HepG2 (cell line): Measurements from ENCODE around the gene PHACTR1. TPM values are rescaled to one million over a fixed set of nuclear protein-coding genes. Genes with fewer than 3 reads are reported as not detected.

Source experiments
- ATAC-seq: fragments of 200-7000 bp; cut with Tn5 transposase; 3 replicates; pipeline ENCODE4 v1.9.1; 2020; ENCODE audit warnings: mild to moderate bottlenecking, moderate library complexity
- BruUV-seq: library from RNA; stranded (reverse); fragments of 400-500 nt; replicated peaks from 2 replicates; lab custom pipeline; 2021; lab: Mats Ljungman, UMichigan
- CTCF ChIA-PET: fragments of 300-600 bp; formaldehyde crosslinking; extraction: SDS; loops from one replicate; lab custom pipeline; 2021; ENCODE audit warnings: low total read pairs, inconsistent platforms, low intra/inter-chr PET ratio; lab: Yijun Ruan, JAX
- POLR2A ChIA-PET: fragments of 350-600 bp; sonication (Branson Sonifier 250); formaldehyde crosslinking; loops from one replicate; lab custom pipeline; 2020; ENCODE audit warnings: antibody characterized with exemption, inconsistent platforms; lab: Yijun Ruan, JAX
- DNase-seq: peaks from one replicate; pipeline ENCODE4 v3.0.0-alpha.2; 2015; ENCODE audit warnings: low spot score
- FAIRE-seq: peaks from 3 replicates; lab custom pipeline; 2011; peaks lifted over from hg19 to GRCh38; lab: Jason Lieb, UNC
- H2AFZ ChIP-seq: one replicate; pipeline ENCODE4 v1.6.1; 2011; ENCODE audit warnings: low read length, inconsistent platforms
- H3K27ac ChIP-seq: fragments of 300-600 bp; 3 replicates; pipeline ENCODE4 v1.8.0; 2011; ENCODE audit warnings: mixed run types, mild to moderate bottlenecking, mixed read lengths, low read length, inconsistent platforms; ENCODE audit not compliant: insufficient read depth; ENCODE audit errors: extremely low read length
- H3K27me3 ChIP-seq, 2 experiments: fragments of 200-600 bp in 1 of 2; 2 replicates in 1 of 2; 3 replicates in 1 of 2; pipeline versions ENCODE4 v1.6.0 to v1.8.0; 2011; ENCODE audit warnings: low read length in 2 of 2, mild to moderate bottlenecking in 2 of 2, moderate library complexity in 2 of 2, inconsistent platforms in 1 of 2; ENCODE audit not compliant: insufficient read depth in 2 of 2, control insufficient read depth in 1 of 2
- H3K36me3 ChIP-seq, 2 experiments: fragments of 200-600 bp in 1 of 2; replicated peaks in 1 of 2; 2 replicates in 1 of 2; 3 replicates in 1 of 2; pipeline versions ENCODE4 v1.5.1 to v1.8.0; 2011; ENCODE audit warnings: low read length in 2 of 2, inconsistent platforms in 1 of 2; ENCODE audit not compliant: insufficient read depth in 2 of 2, control insufficient read depth in 1 of 2
- H3K4me1 ChIP-seq: 2 replicates; pipeline ENCODE4 v1.5.1; 2012; ENCODE audit warnings: low read length, inconsistent platforms; ENCODE audit not compliant: insufficient read depth
- H3K4me2 ChIP-seq: 2 replicates; pipeline ENCODE4 v1.6.0; 2011; ENCODE audit warnings: low read depth, low read length, inconsistent platforms
- H3K4me3 ChIP-seq, 3 experiments: fragments of 200-600 bp in 1 of 3; sonication (generic), shearing (Covaris generic) in 1 of 3; replicated peaks in 1 of 3; 2 replicates each; pipeline ENCODE4 v1.5.1; 2011 to 2016; ENCODE audit warnings: low read length in 3 of 3, inconsistent platforms in 2 of 3, low read depth in 2 of 3, mild to moderate bottlenecking in 2 of 3, control low read depth in 1 of 3, mixed read lengths in 1 of 3; ENCODE audit not compliant: insufficient read depth in 1 of 3
- H3K79me2 ChIP-seq: one replicate; pipeline ENCODE4 v1.6.1; 2011; ENCODE audit warnings: low read length, inconsistent platforms; ENCODE audit not compliant: insufficient read depth
- H3K9ac ChIP-seq: 2 replicates; pipeline ENCODE4 v1.6.0; 2011; ENCODE audit warnings: mild to moderate bottlenecking, low read depth, low read length, inconsistent platforms; ENCODE audit not compliant: insufficient read depth
- H3K9me3 ChIP-seq: 2 replicates; pipeline ENCODE4 v1.5.1; 2012; ENCODE audit warnings: mild to moderate bottlenecking, low read length
- H4K20me1 ChIP-seq: 2 replicates; pipeline ENCODE4 v1.6.0; 2011; ENCODE audit warnings: inconsistent platforms, mild to moderate bottlenecking, low read length, moderate library complexity; ENCODE audit not compliant: insufficient read depth
- AHDC1 ChIP-seq: sonication (generic); formaldehyde crosslinking; IDR thresholded peaks from 2 replicates; pipeline ENCODE4 v1.5.1; 2020; ENCODE audit warnings: mild to moderate bottlenecking, missing genetic modification reagents, borderline replicate concordance
- FUBP1 ChIP-seq: sonication (generic); formaldehyde crosslinking; IDR thresholded peaks from 2 replicates; pipeline ENCODE4 v1.5.1; 2020; ENCODE audit warnings: missing genetic modification reagents, mild to moderate bottlenecking, borderline replicate concordance
- GMEB1 ChIP-seq: sonication (generic); formaldehyde crosslinking; IDR thresholded peaks from 2 replicates; pipeline ENCODE4 v1.5.1; 2020; ENCODE audit warnings: missing genetic modification reagents, mild to moderate bottlenecking, borderline replicate concordance
- MXD4 ChIP-seq: IDR thresholded peaks from 2 replicates; pipeline ENCODE4 v1.6.1; 2016; ENCODE audit warnings: mild to moderate bottlenecking, missing biosample characterization, missing genetic modification reagents
- POLR2A ChIP-seq, 2 experiments: IDR thresholded peaks; 2 replicates each; pipeline ENCODE4 v1.6.1; 2011; ENCODE audit warnings: low read depth in 2 of 2, low read length in 2 of 2, mild to moderate bottlenecking in 1 of 2, moderate library complexity in 1 of 2; ENCODE audit not compliant: insufficient read depth in 1 of 2
- RFX5 ChIP-seq: IDR thresholded peaks from 2 replicates; pipeline ENCODE4 v1.6.1; 2011; ENCODE audit warnings: low read depth, low read length, improper control_type of control experiment
- SRSF4 ChIP-seq: fragments of 200-400 bp; formaldehyde crosslinking; IDR thresholded peaks from one replicate; pipeline ENCODE4 v1.6.1; 2018; ENCODE audit warnings: mild to moderate bottlenecking, low read depth, low read length, moderate library complexity; ENCODE audit not compliant: poor library complexity, severe bottlenecking
- TAF1 ChIP-seq: sonication (generic); formaldehyde crosslinking; IDR thresholded peaks from 2 replicates; pipeline ENCODE4 v1.4.0; 2020; ENCODE audit warnings: missing genetic modification reagents
- TBX2 ChIP-seq: sonication (generic); formaldehyde crosslinking; IDR thresholded peaks from 2 replicates; pipeline ENCODE4 v1.5.0; 2020; ENCODE audit warnings: missing genetic modification reagents, mild to moderate bottlenecking, borderline replicate concordance
- THYN1 ChIP-seq: sonication (generic); formaldehyde crosslinking; IDR thresholded peaks from 2 replicates; pipeline ENCODE4 v1.8.1; 2023; ENCODE audit warnings: low read depth, mild to moderate bottlenecking, moderate library complexity, missing genetic modification reagents, borderline replicate concordance
- ZFY ChIP-seq: sonication (generic); formaldehyde crosslinking; IDR thresholded peaks from 2 replicates; pipeline ENCODE4 v1.4.0; 2020; ENCODE audit warnings: missing genetic modification reagents
- ZNF354B ChIP-seq: sonication (generic); formaldehyde crosslinking; IDR thresholded peaks from 2 replicates; pipeline ENCODE4 v1.8.0; 2022; ENCODE audit warnings: mild to moderate bottlenecking, missing genetic modification reagents
- WGBS: methylation state at CpG from one replicate; pipeline ENCODE4 v1.1.6; 2017; ENCODE audit warnings: low lambda C conversion rate; 5-methylcytosine and 5-hydroxymethylcytosine counted together
- in situ Hi-C: cut with HindIII; loops from 2 replicates; pipeline ENCODE4 v1.10.0; 2017; ENCODE audit warnings: low pct_unique_long_range_greater_than_20kb; ENCODE audit not compliant: extremely low pct_ligation_motif_present
- intact Hi-C: fragments of 100-400 bp; cut with micrococcal nuclease; formaldehyde crosslinking; loops from one replicate; pipeline ENCODE4 v1.10.0; 2022; ENCODE audit not compliant: unreplicated experiment
- polyA plus RNA-seq, 8 experiments: library from polyadenylated mRNA; depleted of rRNA in 3 of 8; stranded (reverse) in 7 of 8; unstranded in 1 of 8; fragments of >200 nt; fragmentation: Illumina TruSeq in 4 of 8; extraction: Trizol in 4 of 8; gene quantifications; 2 replicates each; pipeline versions ENCODE4 v1.2.1 to v1.2.3, GENCODE V29; 2011 to 2016; ENCODE audit warnings: low read depth in 4 of 8, missing spikeins in 1 of 8, mixed read lengths in 1 of 8; ENCODE audit not compliant: insufficient read depth in 1 of 8
- total RNA-seq, 5 experiments: library from RNA; depleted of rRNA; stranded (reverse); fragments of >200 nt; fragmentation: Illumina TruSeq; extraction: Trizol; gene quantifications; 2 replicates each; pipeline ENCODE4 v1.2.3, GENCODE V29; 2016; ENCODE audit warnings: low read depth in 1 of 5

The PHACTR1 gene
- total and polyA plus RNA-seq, 2 of the 13 experiments (the other 11 are each of a cell fraction or from before 2014, with no cell fraction given) = 0.09 TPM; not detected in 1

- no peak overlapping the region for H3K9ac ChIP-seq
- CTCF ChIA-PET = no interaction called here
- H2AFZ ChIP-seq = no peak overlapping the region
- H3K27me3 ChIP-seq = no peaks in the 10 kb centered on the region
- ATAC-seq (no peak), DNase-seq (no peak), FAIRE-seq (no peak)
- no peaks in the 10 kb centered on the region for H4K20me1 ChIP-seq
- POLR2A ChIA-PET = no interaction called here
- no peaks in the 10 kb centered on the region for H3K79me2 ChIP-seq
- no peak overlapping the region for H3K4me2 ChIP-seq
- H3K27ac ChIP-seq = no peak overlapping the region
- intact Hi-C loops (no loop called here), in situ Hi-C loops (no loop called here)
- no peaks in the 10 kb centered on the region for H3K4me1 ChIP-seq
- H3K9me3 ChIP-seq = no peaks in the 10 kb centered on the region
- TF ChIP-seq TAF1 (CRISPR knock-in tag) (no peak), GMEB1 (CRISPR knock-in tag) (no peak), AHDC1 (CRISPR knock-in tag) (no peak), ZFY (CRISPR knock-in tag) (no peak), POLR2A (IDR thresholded peaks at IDR 0.05; ENCODE audit: insufficient read depth in 1 of 2, low read depth in 2 of 2, low read length in 2 of 2) (no peak), ZNF354B (CRISPR knock-in tag) (no peak), SRSF4 (no peak), TBX2 (CRISPR knock-in tag) (no peak), RFX5 (no peak), THYN1 (CRISPR knock-in tag) (no peak), FUBP1 (CRISPR knock-in tag) (no peak), MXD4 (no peak)
- no peaks in the 10 kb centered on the region for H3K36me3 ChIP-seq
- BruUV-seq = no TSS peak
- H3K4me3 ChIP-seq = no peak overlapping the region
- 11% methylated on average over 3 of the region's 3 CpGs for WGBS
Observed at GRCh38 chr6:12709556-12710232, 6.9 kb upstream of the PHACTR1 start.
